22Rv1 (cell line): ENCODE results near the gene WDR44.

Source experiments
- CTCF ChIP-seq: fragments of 450-650 bp; IDR thresholded peaks from 2 replicates; pipeline ENCODE4 v1.5.1; 2017; ENCODE audit warnings: mild to moderate bottlenecking
- ZFX ChIP-seq: fragments of 450-650 bp; IDR thresholded peaks from 2 replicates; pipeline ENCODE4 v1.6.1; 2017; ENCODE audit warnings: antibody characterized with exemption, borderline replicate concordance

- TF ChIP-seq CTCF (no peak), ZFX (no peak)
These were observed 46.8 kb downstream of the WDR44 start for GRCh38 chrX:118392716-118393115.
